ENCODE data around the gene IGFL2.
"Not testable (repeated sequence)": the region's sequence is repeated elsewhere in the genome, so short reads cannot be mapped to it uniquely, and the experiment has no call there.

The IGFL2 gene

GRCh38 chr19:46189971-46190888, 42.2 kb downstream of the IGFL2 start:
- DNase-seq (ENCODE audit: low spot score): no peak

DNA sequence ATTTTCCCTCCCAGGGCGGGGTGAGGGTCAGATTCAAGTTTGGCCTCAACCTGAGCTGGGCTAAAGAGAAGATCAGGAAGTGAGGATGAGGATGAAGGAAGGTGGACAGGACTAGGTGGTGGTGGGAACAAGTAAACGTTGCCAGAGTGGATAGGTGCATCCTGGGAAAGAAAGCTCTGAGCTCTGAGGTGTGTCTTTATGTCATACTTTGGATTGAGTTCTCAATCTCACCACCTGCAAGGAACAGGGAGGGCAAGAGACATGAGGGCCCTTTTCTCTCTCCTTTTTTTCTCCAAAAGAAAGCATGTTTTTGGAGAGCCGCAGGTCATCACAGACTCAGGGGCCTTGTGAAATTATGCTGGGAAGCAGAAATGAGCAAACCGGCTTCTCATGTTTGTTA, 43.3 kb downstream of the IGFL2 start:
- no peak for DNase-seq (ENCODE audit: low spot score)

- DNase-seq (ENCODE audit: low spot score): no peak
These were observed 43.9 kb downstream of the IGFL2 start for GRCh38 chr19:46191972-46192371.

- DNase-seq (ENCODE audit: low spot score): not testable (repeated sequence)
These were observed 44.6 kb downstream of the IGFL2 start for GRCh38 chr19:46192626-46192991.

DNA sequence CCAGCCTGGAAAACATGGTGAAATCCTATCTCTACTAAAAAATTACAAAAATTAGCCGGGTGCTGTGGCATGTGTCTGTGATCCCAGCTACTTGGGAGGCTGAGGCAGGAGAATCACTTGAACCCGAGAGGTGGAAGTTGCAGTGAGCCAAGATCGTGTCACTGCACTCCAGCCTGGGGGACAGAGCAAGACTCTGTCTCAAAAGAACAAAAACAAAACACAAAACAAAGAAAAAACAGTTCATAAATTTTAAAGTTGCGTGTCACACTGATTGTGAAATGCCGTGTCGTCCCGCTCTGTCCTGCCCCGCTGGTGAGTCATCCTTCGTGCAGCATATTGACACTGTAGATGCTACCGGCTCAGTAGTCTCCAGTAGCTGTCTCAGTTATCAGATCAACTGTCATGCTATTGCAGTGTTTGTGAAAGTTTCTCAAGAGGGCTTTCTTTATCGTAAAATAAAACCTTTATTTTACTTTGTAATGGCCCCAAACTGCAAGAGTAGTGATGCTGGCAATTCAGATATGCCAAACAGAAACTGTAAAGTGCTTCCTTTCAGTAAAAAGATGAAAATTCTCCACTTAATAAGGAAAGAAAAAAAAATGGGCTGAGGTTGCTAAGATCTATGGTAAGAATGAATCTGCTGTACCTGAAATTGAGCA, 45.1 kb downstream of the IGFL2 start:
- DNase-seq (ENCODE audit: low spot score): peak; percentile 87

GRCh38 chr19:46193678-46194077, 45.6 kb downstream of the IGFL2 start:
- DNase-seq (ENCODE audit: low spot score): no peak

DNA sequence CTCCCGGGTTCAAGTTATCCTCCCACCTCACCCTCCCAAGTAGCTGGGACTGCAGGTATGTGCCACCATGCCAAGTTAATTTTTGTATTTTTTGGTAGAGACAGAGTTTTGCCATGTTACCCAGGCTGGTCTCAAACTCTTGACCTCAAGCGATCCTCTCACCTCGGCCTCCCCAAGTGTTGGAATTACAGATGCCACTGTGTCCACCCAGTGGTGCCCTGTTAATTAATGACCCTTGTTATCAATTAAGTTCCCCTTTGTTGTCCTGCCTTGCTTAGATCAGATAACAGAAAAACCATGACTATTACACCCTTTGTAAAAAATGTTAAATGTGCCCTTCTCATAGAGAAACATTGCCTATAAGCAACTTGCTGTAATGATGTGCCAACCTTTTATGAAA, 47.1 kb downstream of the IGFL2 start:
- no peak for DNase-seq (ENCODE audit: low spot score)

GRCh38 chr19:46195919-46196318, 47.9 kb downstream of the IGFL2 start:
- DNase-seq (ENCODE audit: low spot score): not testable (repeated sequence)

GRCh38 chr19:46196410-46197124, 48.5 kb downstream of the IGFL2 start:
- DNase-seq (ENCODE audit: low spot score): no peak

DNA sequence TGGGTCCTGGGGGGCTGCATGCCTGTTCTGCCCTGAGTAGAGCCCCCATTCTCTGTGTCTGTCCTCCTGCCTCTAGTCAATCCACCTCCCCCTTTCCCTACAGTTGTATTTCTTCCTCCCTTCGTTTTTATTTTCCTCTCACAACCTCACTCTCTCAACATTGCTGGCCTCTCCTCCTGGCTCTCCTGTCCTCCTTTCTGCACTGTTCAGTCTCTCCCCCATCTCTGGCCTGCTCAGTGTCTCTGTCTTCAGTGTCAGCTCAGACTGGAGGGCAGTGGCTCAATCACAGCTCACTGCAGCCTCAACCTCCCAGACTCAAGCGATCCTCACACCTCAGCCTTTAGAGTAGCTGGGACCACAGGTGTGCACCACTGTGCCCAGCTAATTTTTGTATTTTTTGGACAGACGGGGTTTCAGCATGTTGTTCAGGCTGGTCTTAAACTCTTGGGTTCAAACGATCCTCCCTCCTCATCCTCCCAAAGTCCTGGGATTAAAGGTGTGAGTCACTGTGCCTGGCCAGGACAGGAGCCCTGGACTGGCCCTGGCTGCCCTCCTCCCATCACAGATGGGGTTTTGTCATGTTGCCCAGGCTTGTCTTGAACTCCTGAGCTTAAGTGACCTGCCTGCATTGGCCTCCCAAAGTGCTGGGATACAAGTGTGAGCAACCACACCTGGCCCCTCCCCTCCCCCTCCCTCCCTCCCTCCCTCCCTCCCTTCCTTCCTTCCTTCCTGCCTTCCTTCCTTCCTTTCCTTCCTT, 49.5 kb downstream of the IGFL2 start:
- no peak for DNase-seq (ENCODE audit: low spot score)

GRCh38 chr19:46198756-46199155, 50.7 kb downstream of the IGFL2 start:
- DNase-seq (ENCODE audit: low spot score): no peak

- peak; percentile 56 for DNase-seq (ENCODE audit: low spot score)
These were observed 53.6 kb downstream of the IGFL2 start for GRCh38 chr19:46201454-46202310.

DNA sequence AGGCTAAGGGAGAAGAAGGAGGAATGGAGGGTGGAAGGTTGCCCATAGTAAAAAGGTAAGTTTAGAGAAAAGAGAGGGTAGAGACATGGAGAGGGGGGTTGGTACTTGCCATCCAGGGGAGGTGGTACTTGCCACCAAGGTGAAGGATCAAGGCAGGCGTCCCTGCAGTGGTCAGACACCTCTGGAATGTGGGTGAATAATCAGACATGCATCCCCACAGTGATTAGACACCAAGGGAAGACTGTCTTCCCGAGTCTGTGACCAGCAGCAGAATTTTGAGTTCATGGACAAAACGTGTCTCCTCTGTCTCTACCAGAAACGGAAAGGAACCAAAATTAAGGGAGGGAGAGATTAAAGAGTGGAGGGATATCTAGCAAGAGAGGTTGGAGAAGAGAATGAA, 54.4 kb downstream of the IGFL2 start:
- DNase-seq (ENCODE audit: low spot score): no peak

DNA sequence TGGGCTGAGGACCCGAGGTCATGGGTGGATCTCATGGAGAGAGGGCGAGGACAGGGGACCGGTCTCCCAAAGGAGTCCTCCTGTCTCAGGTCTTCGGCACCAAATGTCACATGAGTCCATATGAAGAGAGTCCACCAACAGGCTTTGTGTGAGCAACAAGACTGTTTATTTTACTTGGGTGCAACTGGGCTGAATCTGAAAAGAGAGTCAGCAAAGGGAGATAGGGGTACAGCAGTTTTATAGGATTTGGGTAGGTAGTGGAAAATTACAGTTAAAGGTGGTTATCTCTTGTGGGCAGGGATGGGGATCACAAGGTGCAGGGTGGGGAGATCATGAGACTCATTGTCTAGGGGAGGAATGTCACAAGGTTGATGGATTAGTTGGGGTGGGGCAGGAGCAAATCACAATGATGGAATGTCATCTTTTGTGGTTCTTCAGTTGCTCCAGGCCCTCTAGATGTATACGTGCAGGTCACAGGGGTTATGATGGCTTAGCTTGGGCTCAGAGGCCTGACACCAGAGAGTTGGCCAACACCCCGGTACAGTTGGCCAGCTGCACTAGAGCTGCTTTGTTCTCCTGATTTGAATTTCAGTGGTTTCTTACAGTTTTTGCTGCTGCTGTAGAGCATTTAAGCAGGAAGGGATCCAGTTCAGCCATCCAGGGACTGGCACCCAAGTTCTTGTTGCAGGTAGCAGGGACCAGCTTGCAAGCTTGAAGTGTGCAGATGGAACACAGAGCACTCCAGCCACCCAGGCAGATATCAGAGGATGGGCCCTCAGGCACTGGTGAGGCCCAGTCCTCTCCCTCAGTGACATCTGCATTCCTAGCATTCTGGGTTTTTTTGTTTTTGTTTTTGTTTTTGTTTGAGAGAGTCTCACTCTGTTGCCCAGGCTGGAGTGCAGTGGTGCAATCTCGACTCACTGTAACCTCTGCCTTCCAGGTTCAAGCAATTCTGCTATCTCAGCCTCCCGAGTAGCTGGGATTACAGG, 55.1 kb downstream of the IGFL2 start:
- DNase-seq (ENCODE audit: low spot score): no peak

- DNase-seq (ENCODE audit: low spot score): no peak
These were observed 56.0 kb downstream of the IGFL2 start for GRCh38 chr19:46204008-46204407.

DNA sequence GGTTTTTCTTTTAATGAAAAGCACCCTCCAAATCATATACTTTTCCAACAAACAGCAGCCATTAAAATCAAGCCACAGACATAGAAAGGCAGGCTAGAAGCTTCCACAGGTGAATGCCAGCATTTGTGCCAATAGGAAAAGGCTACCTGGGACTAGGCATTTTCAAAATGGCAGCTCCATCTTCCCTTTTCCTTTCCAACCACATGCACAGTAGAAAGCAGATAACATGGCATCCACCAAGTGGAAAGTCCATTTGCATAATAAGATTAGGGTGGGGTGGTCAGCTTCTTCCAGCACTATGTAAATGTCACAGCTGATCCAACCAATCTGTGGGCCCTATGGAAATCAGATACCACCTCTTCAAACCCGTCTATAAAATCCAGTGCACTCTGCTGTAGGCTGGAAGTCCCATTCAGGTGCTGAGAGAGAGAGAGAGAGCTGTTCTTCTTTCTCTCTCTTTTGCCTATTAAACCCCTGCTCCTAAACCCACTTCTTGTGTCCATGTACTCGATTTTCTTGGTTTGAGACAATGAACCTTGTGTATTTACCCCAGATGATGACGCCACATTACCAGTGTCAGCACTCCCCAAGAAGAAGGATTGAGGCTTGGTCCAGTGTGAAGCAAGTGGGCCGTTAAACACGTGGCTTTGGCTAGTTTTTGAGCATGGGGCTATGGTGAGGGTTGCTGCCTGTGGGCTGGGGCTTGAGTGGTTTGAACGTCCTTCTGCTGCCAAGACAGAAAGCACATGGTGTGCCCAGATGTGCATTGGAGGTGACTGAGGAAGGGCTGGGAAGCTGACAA, 57.3 kb downstream of the IGFL2 start:
- DNase-seq (ENCODE audit: low spot score): no peak

GRCh38 chr19:46206176-46206575, 58.1 kb downstream of the IGFL2 start:
- DNase-seq (ENCODE audit: low spot score): no peak

DNA sequence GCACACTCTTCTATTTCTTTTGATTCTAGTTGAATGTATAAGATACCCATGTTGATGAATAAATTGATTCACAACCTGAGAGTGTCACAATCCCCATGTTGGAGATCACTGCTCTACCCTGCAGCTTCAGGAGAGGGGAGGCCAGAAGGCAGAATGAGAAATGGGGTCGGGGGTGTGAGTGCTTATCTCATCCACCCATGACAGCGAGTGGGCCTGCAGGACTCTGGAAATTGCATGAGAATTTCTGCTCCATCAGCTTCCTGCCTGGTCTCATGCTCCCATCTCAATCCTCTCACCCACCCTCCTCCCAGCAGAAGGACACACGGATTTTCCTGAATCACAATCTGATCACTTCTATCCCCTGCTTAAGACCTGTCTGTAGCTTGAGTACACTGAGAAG, 58.6 kb downstream of the IGFL2 start:
- no peak for DNase-seq (ENCODE audit: low spot score)

DNA sequence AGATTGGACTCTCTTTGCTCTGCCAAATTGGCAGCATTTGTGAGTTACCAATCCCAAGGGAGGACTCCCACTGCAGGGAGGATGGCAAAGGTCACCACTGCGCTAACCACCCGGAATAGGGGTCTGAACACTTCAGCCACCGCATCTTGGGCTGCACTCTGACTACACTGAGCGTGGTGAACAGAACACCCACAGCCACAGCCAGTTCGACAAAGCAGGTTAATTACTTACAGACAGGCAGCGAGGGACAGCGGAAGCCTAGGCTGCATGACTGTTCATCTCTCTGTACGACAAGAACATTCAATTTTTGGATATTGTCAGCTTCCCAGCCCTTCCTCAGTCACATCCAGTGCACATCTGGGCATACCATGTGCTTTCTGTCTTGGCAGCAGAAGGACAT, 59.8 kb downstream of the IGFL2 start:
- DNase-seq (ENCODE audit: low spot score): not testable (repeated sequence)
